Thyroid gland (tissue), 4 donors: Measurements from ENCODE around the gene CCDC152.

Experiments
- CTCF ChIP-seq, 6 experiments: fragments of 200-600 bp in 3 of 6; fragments of 450-650 bp in 3 of 6; sonication (generic) in 3 of 6; IDR thresholded peaks; one replicate each; pipeline ENCODE4 v1.5.1; 2016 to 2019; ENCODE audit warnings: antibody characterized with exemption in 6 of 6, mild to moderate bottlenecking in 2 of 6, inconsistent platforms in 1 of 6, moderate library complexity in 1 of 6
- POLR2A ChIP-seq, 2 donors: fragments of 450-650 bp; IDR thresholded peaks; one replicate each; pipeline ENCODE4 v1.6.1; 2017; ENCODE audit warnings: antibody characterized with exemption in 2 of 2, mild to moderate bottlenecking in 2 of 2, moderate library complexity in 1 of 2

- TF ChIP-seq CTCF (IDR thresholded peaks at IDR 0.05) (no peak), POLR2A (IDR thresholded peaks at IDR 0.05) (no peak)
These were observed 87.2 kb downstream of the CCDC152 start for GRCh38 chr5:42843675-42844292.
